GM23248 (cell line): Measurements from ENCODE around the gene PPP2R5C.

Experiments used
- EZH2 ChIP-seq: fragments of 200-600 bp; sonication (generic); IDR thresholded peaks from 2 replicates; pipeline ENCODE4 v1.6.1; 2018; ENCODE audit warnings: antibody characterized with exemption, mild to moderate bottlenecking; ENCODE audit not compliant: insufficient read depth, poor library complexity, severe bottlenecking
- EZH2phosphoT487 ChIP-seq: fragments of 200-600 bp; sonication (generic); IDR thresholded peaks from 2 replicates; pipeline ENCODE4 v1.6.1; 2018; ENCODE audit warnings: antibody characterized with exemption, moderate library complexity, mild to moderate bottlenecking, low read depth; ENCODE audit not compliant: insufficient read depth

GRCh38 chr14:101784631-101785030, 23.1 kb downstream of the PPP2R5C start:
- TF ChIP-seq EZH2phosphoT487 = no peak
- TF ChIP-seq EZH2 = no peak
